Measurements from ENCODE around the gene STAG1. TPM values are rescaled to one million over a fixed set of nuclear protein-coding genes. Genes with fewer than 3 reads are reported as not detected.
"Not testable (repeated sequence)": the region's sequence is repeated elsewhere in the genome, so short reads cannot be mapped to it uniquely, and the experiment has no call there.

The STAG1 gene
- polyA plus RNA-seq, 1 donor from 2014 or later: 20.8 TPM

- peaks cover 14 to 30% (median 25%) of the 10 kb centered on the region in 3 donors for H3K4me1 Mint-ChIP-seq
- H3K27me3 Mint-ChIP-seq, H3K9me3 Mint-ChIP-seq, H3K27ac Mint-ChIP-seq: not testable (repeated sequence)
- H3K4me3 Mint-ChIP-seq: peak overlapping the region in 1 of 4 donors; percentile 34
- H3K36me3 Mint-ChIP-seq: peaks cover 15% of the 10 kb centered on the region
These were observed 85.9 kb downstream of the STAG1 start for GRCh38 chr3:136666301-136666700.

- Mint-ChIP-seq H3K27ac (peak overlapping the region in 1 of 3 donors; percentile 1), H3K27me3 (no peaks in the 10 kb centered on the region), H3K9me3 (no peaks in the 10 kb centered on the region), H3K36me3 (peaks cover 17% of the 10 kb centered on the region), H3K4me1 (peaks cover 12 to 33% (median 33%) of the 10 kb centered on the region in 3 donors), H3K4me3 (no peak overlapping the region)
These were observed 87.4 kb downstream of the STAG1 start for GRCh38 chr3:136664771-136665170.

- Mint-ChIP-seq H3K27ac (no peak overlapping the region), H3K4me1 (peaks cover 10 to 40% (median 36%) of the 10 kb centered on the region in 3 donors), H3K27me3 (no peaks in the 10 kb centered on the region), H3K36me3 (peaks cover 20% of the 10 kb centered on the region), H3K9me3 (no peaks in the 10 kb centered on the region), H3K4me3 (no peak overlapping the region)
These were observed 90.9 kb downstream of the STAG1 start for GRCh38 chr3:136661282-136661681.

- H3K27me3 Mint-ChIP-seq: no peaks in the 10 kb centered on the region
- H3K27ac Mint-ChIP-seq: peak overlapping the region in 1 of 3 donors; percentile 47
- peak overlapping the region in 1 of 4 donors; percentile 9 for H3K4me3 Mint-ChIP-seq
- peaks cover 0 to 5% (median 4%) of the 10 kb centered on the region in 3 donors for H3K9me3 Mint-ChIP-seq
- H3K36me3 Mint-ChIP-seq: peaks cover 25% of the 10 kb centered on the region
- H3K4me1 Mint-ChIP-seq: peaks cover 7 to 29% (median 28%) of the 10 kb centered on the region in 3 donors
These were observed 93.1 kb downstream of the STAG1 start for GRCh38 chr3:136658946-136659682.

- H3K36me3 Mint-ChIP-seq: peaks cover 21% of the 10 kb centered on the region
These were observed 94.7 kb downstream of the STAG1 start for GRCh38 chr3:136657526-136657925.

GRCh38 chr3:136653628-136654027, 98.5 kb downstream of the STAG1 start:
- peaks cover 18 to 22% (median 20%) of the 10 kb centered on the region in 3 donors for H3K4me1 Mint-ChIP-seq
- peaks cover 0 to 11% (median 4%) of the 10 kb centered on the region in 3 donors for H3K9me3 Mint-ChIP-seq
- H3K4me3 Mint-ChIP-seq: no peak overlapping the region
- H3K27me3 Mint-ChIP-seq: no peaks in the 10 kb centered on the region
- peaks cover 19% of the 10 kb centered on the region for H3K36me3 Mint-ChIP-seq
- no peak overlapping the region for H3K27ac Mint-ChIP-seq

More at GRCh38 chr3:136657526-136657925, 94.7 kb downstream of the STAG1 start:
- Mint-ChIP-seq H3K9me3 (peaks cover 0 to 6% (median 4%) of the 10 kb centered on the region in 3 donors), H3K27ac (no peak overlapping the region), H3K27me3 (no peaks in the 10 kb centered on the region), H3K4me3 (no peak overlapping the region), H3K4me1 (peaks cover 6 to 24% (median 19%) of the 10 kb centered on the region in 3 donors)

GRCh38 chr3:136651581-136651980, 100.6 kb downstream of the STAG1 start:
- Mint-ChIP-seq H3K4me1 (peaks cover 25 to 31% (median 29%) of the 10 kb centered on the region in 3 donors), H3K36me3 (peaks cover 14% of the 10 kb centered on the region), H3K27ac (no peak overlapping the region), H3K9me3 (peaks cover 0 to 11% (median 4%) of the 10 kb centered on the region in 3 donors), H3K27me3 (no peaks in the 10 kb centered on the region), H3K4me3 (no peak overlapping the region)

GRCh38 chr3:136650461-136650860, 101.7 kb downstream of the STAG1 start:
- H3K4me3 Mint-ChIP-seq: no peak overlapping the region
- peaks cover 0 to 11% (median 4%) of the 10 kb centered on the region in 3 donors for H3K9me3 Mint-ChIP-seq
- H3K27ac Mint-ChIP-seq: no peak overlapping the region
- peaks cover 32 to 39% (median 34%) of the 10 kb centered on the region in 3 donors for H3K4me1 Mint-ChIP-seq
- peaks cover 6% of the 10 kb centered on the region for H3K36me3 Mint-ChIP-seq
- no peaks in the 10 kb centered on the region for H3K27me3 Mint-ChIP-seq

- Mint-ChIP-seq H3K27me3 (no peaks in the 10 kb centered on the region), H3K4me1 (peaks cover 30 to 49% (median 35%) of the 10 kb centered on the region in 3 donors), H3K4me3 (peak overlapping the region in 1 of 4 donors; percentile 63), H3K27ac (no peak overlapping the region), H3K36me3 (no peaks in the 10 kb centered on the region), H3K9me3 (peaks cover 0 to 2% (median 0%) of the 10 kb centered on the region in 3 donors)
These were observed 106.3 kb downstream of the STAG1 start for GRCh38 chr3:136645915-136646314.

- Mint-ChIP-seq H3K27me3 (no peaks in the 10 kb centered on the region), H3K36me3 (peaks cover 2% of the 10 kb centered on the region), H3K27ac (peak overlapping the region in 1 of 3 donors; percentile 63), H3K9me3 (no peaks in the 10 kb centered on the region), H3K4me1 (peaks cover 31 to 50% (median 37%) of the 10 kb centered on the region in 3 donors), H3K4me3 (no peak overlapping the region)
These were observed 108.0 kb downstream of the STAG1 start for GRCh38 chr3:136644212-136644611.

GRCh38 chr3:136643380-136643779, 108.8 kb downstream of the STAG1 start:
- H3K4me3 Mint-ChIP-seq, H3K9me3 Mint-ChIP-seq, H3K27me3 Mint-ChIP-seq, H3K36me3 Mint-ChIP-seq, H3K27ac Mint-ChIP-seq: not testable (repeated sequence)
- peaks cover 26 to 43% (median 30%) of the 10 kb centered on the region in 3 donors for H3K4me1 Mint-ChIP-seq

GRCh38 chr3:136642711-136643110, 109.5 kb downstream of the STAG1 start:
- Mint-ChIP-seq H3K27ac (no peak overlapping the region), H3K36me3 (peaks cover 2% of the 10 kb centered on the region), H3K9me3 (no peaks in the 10 kb centered on the region), H3K4me1 (peaks cover 22 to 40% (median 24%) of the 10 kb centered on the region in 3 donors), H3K4me3 (no peak overlapping the region), H3K27me3 (no peaks in the 10 kb centered on the region)

GRCh38 chr3:136639069-136639468, 113.1 kb downstream of the STAG1 start:
- Mint-ChIP-seq H3K4me1 (peaks cover 17 to 41% (median 25%) of the 10 kb centered on the region in 3 donors), H3K27me3 (no peaks in the 10 kb centered on the region), H3K4me3 (no peak overlapping the region), H3K9me3 (no peaks in the 10 kb centered on the region), H3K36me3 (peaks cover 7% of the 10 kb centered on the region), H3K27ac (no peak overlapping the region)

- Mint-ChIP-seq H3K36me3 (peaks cover 7% of the 10 kb centered on the region), H3K27me3 (no peaks in the 10 kb centered on the region), H3K27ac (no peak overlapping the region), H3K4me3 (no peak overlapping the region), H3K4me1 (peaks cover 23 to 44% (median 28%) of the 10 kb centered on the region in 3 donors), H3K9me3 (no peaks in the 10 kb centered on the region)
These were observed 115.0 kb downstream of the STAG1 start for GRCh38 chr3:136637176-136637575.

- H3K27me3 Mint-ChIP-seq: no peaks in the 10 kb centered on the region
- no peaks in the 10 kb centered on the region for H3K9me3 Mint-ChIP-seq
- no peak overlapping the region for H3K27ac Mint-ChIP-seq
- H3K4me3 Mint-ChIP-seq: no peak overlapping the region
- peaks cover 10% of the 10 kb centered on the region for H3K36me3 Mint-ChIP-seq
- peaks cover 27 to 36% (median 32%) of the 10 kb centered on the region in 3 donors for H3K4me1 Mint-ChIP-seq
These were observed 117.4 kb downstream of the STAG1 start for GRCh38 chr3:136634821-136635220.

Measured in IgD-negative memory B cell (primary cell).